Gastroesophageal sphincter (tissue), 3 donors: ENCODE results near the gene APBA1.
"Not testable (repeated sequence)": the region's sequence is repeated elsewhere in the genome, so short reads cannot be mapped to it uniquely, and the experiment has no call there.

Experiments
- EP300 ChIP-seq: sonication (generic); formaldehyde crosslinking; IDR thresholded peaks from one replicate; pipeline ENCODE4 v1.6.1; 2017; ENCODE audit warnings: antibody characterized with exemption, mild to moderate bottlenecking
- POLR2A ChIP-seq, 2 donors: fragments of 450-650 bp; IDR thresholded peaks; one replicate each; pipeline ENCODE4 v1.6.1; 2017; ENCODE audit warnings: antibody characterized with exemption in 2 of 2, mild to moderate bottlenecking in 2 of 2, moderate library complexity in 1 of 2
- POLR2AphosphoS5 ChIP-seq: sonication (generic); formaldehyde crosslinking; IDR thresholded peaks from one replicate; pipeline ENCODE4 v1.6.1; 2017; ENCODE audit warnings: antibody characterized with exemption
- TF ChIP-seq, protein P1 (sequence below), 4 experiments: fragments of 200-600 bp in 2 of 4; fragments of 450-650 bp in 2 of 4; sonication (generic) in 1 of 4; IDR thresholded peaks; one replicate each; pipeline ENCODE4 v1.5.1; 2017 to 2019; ENCODE audit warnings: antibody characterized with exemption in 4 of 4, mild to moderate bottlenecking in 2 of 4, moderate library complexity in 2 of 4

DNA sequence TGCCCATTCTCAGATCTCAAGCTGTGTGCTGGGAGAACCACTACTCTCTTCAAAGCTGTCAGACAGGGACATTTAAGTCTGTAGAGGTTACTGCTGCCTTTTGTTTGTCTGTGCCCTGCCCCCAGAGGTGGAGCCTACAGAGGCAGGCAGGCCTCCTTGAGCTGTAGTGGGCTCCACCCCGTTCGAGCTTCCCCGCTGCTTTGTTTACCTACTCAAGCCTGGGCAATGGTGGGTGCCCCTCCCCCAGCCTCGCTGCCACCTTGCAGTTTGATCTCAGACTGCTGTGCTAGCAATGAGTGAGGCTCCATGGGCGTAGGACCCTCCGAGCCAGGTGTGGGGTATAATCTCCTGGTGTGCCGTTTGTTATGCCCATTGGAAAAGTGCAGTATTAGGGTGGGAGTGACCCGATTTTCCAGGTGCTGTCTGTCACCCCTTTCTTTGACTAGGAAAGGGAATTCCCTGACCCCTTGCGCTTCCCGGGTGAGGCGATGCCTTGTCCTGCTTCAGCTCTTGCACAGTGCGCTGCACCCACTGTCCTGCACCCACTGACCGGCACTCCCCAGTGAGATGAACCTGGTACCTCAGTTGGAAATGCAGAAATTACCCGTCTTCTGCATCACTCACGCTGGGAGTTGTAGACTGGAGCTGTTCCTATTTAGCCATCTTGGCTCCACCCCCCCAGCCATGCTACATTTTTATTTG lies 231.8 kb downstream of the APBA1 start:
- TF ChIP-seq, protein P1, sequence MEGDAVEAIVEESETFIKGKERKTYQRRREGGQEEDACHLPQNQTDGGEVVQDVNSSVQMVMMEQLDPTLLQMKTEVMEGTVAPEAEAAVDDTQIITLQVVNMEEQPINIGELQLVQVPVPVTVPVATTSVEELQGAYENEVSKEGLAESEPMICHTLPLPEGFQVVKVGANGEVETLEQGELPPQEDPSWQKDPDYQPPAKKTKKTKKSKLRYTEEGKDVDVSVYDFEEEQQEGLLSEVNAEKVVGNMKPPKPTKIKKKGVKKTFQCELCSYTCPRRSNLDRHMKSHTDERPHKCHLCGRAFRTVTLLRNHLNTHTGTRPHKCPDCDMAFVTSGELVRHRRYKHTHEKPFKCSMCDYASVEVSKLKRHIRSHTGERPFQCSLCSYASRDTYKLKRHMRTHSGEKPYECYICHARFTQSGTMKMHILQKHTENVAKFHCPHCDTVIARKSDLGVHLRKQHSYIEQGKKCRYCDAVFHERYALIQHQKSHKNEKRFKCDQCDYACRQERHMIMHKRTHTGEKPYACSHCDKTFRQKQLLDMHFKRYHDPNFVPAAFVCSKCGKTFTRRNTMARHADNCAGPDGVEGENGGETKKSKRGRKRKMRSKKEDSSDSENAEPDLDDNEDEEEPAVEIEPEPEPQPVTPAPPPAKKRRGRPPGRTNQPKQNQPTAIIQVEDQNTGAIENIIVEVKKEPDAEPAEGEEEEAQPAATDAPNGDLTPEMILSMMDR (IDR thresholded peaks at IDR 0.05), result not testable (repeated sequence)
- TF ChIP-seq POLR2A (IDR thresholded peaks at IDR 0.05); POLR2AphosphoS5; EP300: not testable (repeated sequence)
